Trophoblast cell (in vitro differentiated cells and primary cell): Measurements from ENCODE around the gene NDUFB6.

Source experiments
- DNase-seq, 2 donors: peaks; one replicate each; pipeline ENCODE4 v3.0.0-alpha.2; 2016
- H2AFZ ChIP-seq: 2 replicates; pipeline ENCODE4 v1.6.1; 2013; ENCODE audit warnings: low read length, moderate library complexity, mild to moderate bottlenecking; ENCODE audit not compliant: insufficient read depth, poor library complexity
- H2AK5ac ChIP-seq: 2 replicates; pipeline ENCODE4 v1.6.1; 2013; ENCODE audit warnings: mild to moderate bottlenecking, low read length
- H2BK120ac ChIP-seq: 2 replicates; pipeline ENCODE4 v1.6.1; 2013; ENCODE audit warnings: low read length, mild to moderate bottlenecking, moderate library complexity; ENCODE audit not compliant: insufficient read depth, poor library complexity
- H2BK12ac ChIP-seq: 2 replicates; pipeline ENCODE4 v1.6.1; 2013; ENCODE audit warnings: mild to moderate bottlenecking, low read length, moderate library complexity
- H2BK5ac ChIP-seq: 2 replicates; pipeline ENCODE4 v1.6.1; 2013; ENCODE audit warnings: low read length, low read depth, moderate library complexity, mild to moderate bottlenecking; ENCODE audit not compliant: poor library complexity
- H3K14ac ChIP-seq: 2 replicates; pipeline ENCODE4 v1.6.1; 2013; ENCODE audit warnings: mild to moderate bottlenecking, low read length
- H3K18ac ChIP-seq: 2 replicates; pipeline ENCODE4 v1.6.1; 2013; ENCODE audit warnings: mild to moderate bottlenecking, low read length
- H3K23ac ChIP-seq: 2 replicates; pipeline ENCODE4 v1.6.1; 2013; ENCODE audit warnings: low read length
- H3K27ac ChIP-seq: 2 replicates; pipeline ENCODE4 v1.5.1; 2013; ENCODE audit warnings: low read depth, mild to moderate bottlenecking, inconsistent platforms, low read length, moderate library complexity
- H3K27me3 ChIP-seq: 2 replicates; pipeline ENCODE4 v1.6.1; 2013; ENCODE audit warnings: inconsistent platforms, mild to moderate bottlenecking, low read length, moderate library complexity; ENCODE audit not compliant: insufficient read depth
- H3K36me3 ChIP-seq, 2 experiments: 1 replicate in 1 of 2; 2 replicates in 1 of 2; pipeline ENCODE4 v1.6.1; 2013; ENCODE audit warnings: low read length in 2 of 2, mild to moderate bottlenecking in 2 of 2, moderate library complexity in 1 of 2; ENCODE audit not compliant: insufficient read depth in 2 of 2, control insufficient read depth in 1 of 2
- H3K4ac ChIP-seq: 2 replicates; pipeline ENCODE4 v1.6.1; 2013; ENCODE audit warnings: low read depth, mild to moderate bottlenecking, low read length, moderate library complexity
- H3K4me1 ChIP-seq, 2 experiments: 1 replicate in 1 of 2; 2 replicates in 1 of 2; pipeline ENCODE4 v1.6.1; 2013; ENCODE audit warnings: low read length in 2 of 2, mild to moderate bottlenecking in 2 of 2, moderate library complexity in 1 of 2; ENCODE audit not compliant: insufficient read depth in 2 of 2, control insufficient read depth in 1 of 2
- H3K4me2 ChIP-seq: 2 replicates; pipeline ENCODE4 v1.6.1; 2013; ENCODE audit warnings: inconsistent platforms, mild to moderate bottlenecking, low read length, moderate library complexity
- H3K4me3 ChIP-seq: 2 replicates; pipeline ENCODE4 v1.5.1; 2013; ENCODE audit warnings: mild to moderate bottlenecking, low read depth, low read length, inconsistent platforms
- H3K79me1 ChIP-seq: one replicate; pipeline ENCODE4 v1.6.1; 2013; ENCODE audit warnings: low read length
- H3K79me2 ChIP-seq: 2 replicates; pipeline ENCODE4 v1.6.1; 2013; ENCODE audit warnings: low read length, mild to moderate bottlenecking; ENCODE audit not compliant: control insufficient read depth, insufficient read depth, poor library complexity
- H3K9ac ChIP-seq: 2 replicates; pipeline ENCODE4 v1.6.1; 2013; ENCODE audit warnings: mild to moderate bottlenecking, low read length
- H3K9me3 ChIP-seq: 2 replicates; pipeline ENCODE4 v1.6.1; 2013; ENCODE audit warnings: low read depth, mild to moderate bottlenecking, control low read depth, inconsistent platforms, low read length; ENCODE audit not compliant: insufficient read depth
- H4K12ac ChIP-seq: 2 replicates; pipeline ENCODE4 v1.6.1; 2013; ENCODE audit warnings: low read depth, mild to moderate bottlenecking, low read length, moderate library complexity
- H4K8ac ChIP-seq: 2 replicates; pipeline ENCODE4 v1.6.1; 2013; ENCODE audit warnings: low read depth, mild to moderate bottlenecking, low read length, moderate library complexity
- H4K91ac ChIP-seq: one replicate; pipeline ENCODE4 v1.6.1; 2013; ENCODE audit warnings: low read depth, mild to moderate bottlenecking, low read length, moderate library complexity
- WGBS: extraction: QIAGEN DNeasy Blood & Tissue Kit; methylation state at CpG from one replicate; pipeline ENCODE4 v1.1.7; 2013; ENCODE audit warnings: missing lambda C conversion rate; ENCODE audit not compliant: insufficient read length, insufficient coverage; ENCODE audit errors: extremely low coverage; 5-methylcytosine and 5-hydroxymethylcytosine counted together

Gene NDUFB6

DNA sequence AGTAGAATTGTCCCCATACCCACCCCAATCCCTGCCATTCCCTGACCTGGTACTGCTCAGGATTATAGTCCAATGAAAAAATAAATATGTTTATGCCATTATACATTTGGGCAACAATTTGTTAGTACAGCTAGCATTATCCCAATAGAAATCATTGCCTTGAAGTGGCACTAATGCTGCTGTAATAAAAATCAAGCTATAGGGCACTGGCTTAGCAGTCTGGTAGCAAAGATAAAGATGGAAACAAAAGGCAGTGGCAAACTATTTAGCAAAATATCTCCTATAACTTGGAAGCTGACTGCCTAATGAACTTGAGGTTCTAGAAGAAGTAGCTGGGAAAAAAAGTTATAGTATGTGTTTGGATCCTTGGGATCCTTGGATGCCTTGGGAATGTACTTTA, 18.4 kb downstream of the NDUFB6 start:
- Histone ChIP-seq H2AFZ (no peak overlapping the region), H3K18ac (no peak overlapping the region), H2BK12ac (no peak overlapping the region), H3K9ac (no peak overlapping the region), H3K79me2 (peaks cover 7% of the 10 kb centered on the region), H4K8ac (no peak overlapping the region), H3K4ac (no peak overlapping the region), H2BK5ac (no peak overlapping the region), H3K9me3 (no peaks in the 10 kb centered on the region), H4K91ac (no peak overlapping the region), H3K14ac (no peak overlapping the region), H3K27ac (no peak overlapping the region), H3K36me3 (peaks cover 0 to 4% of the 10 kb centered on the region in 2 experiments), H3K27me3 (no peaks in the 10 kb centered on the region), H2BK120ac (no peak overlapping the region), H4K12ac (no peak overlapping the region), H3K4me1 (no peaks in the 10 kb centered on the region), H3K23ac (no peak overlapping the region), H2AK5ac (no peak overlapping the region), H3K4me3 (no peak overlapping the region), H3K79me1 (peaks cover 16% of the 10 kb centered on the region), H3K4me2 (no peak overlapping the region)
- no peak for DNase-seq

DNA sequence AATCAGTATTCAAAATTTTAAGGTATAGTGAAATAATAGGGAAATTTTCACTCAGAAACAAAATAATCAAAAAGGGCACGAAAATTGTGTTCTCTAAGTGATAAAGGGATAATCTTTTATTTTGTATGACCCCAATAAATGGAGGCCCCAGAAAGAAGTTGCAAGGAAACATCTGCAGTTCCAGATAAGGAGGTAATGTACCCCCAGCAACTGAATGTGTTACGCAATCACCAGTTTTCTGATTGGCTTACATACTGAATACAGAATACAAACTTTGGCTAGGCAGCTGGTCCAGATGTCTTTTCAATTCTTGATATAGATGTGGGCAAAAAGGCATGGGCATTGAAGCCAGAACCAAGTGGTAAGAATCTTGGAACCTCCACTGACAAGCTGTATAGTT, 18.9 kb downstream of the NDUFB6 start:
- H3K4me2 ChIP-seq, result no peak overlapping the region
- no peak overlapping the region for H2BK12ac ChIP-seq
- no peak overlapping the region for H4K91ac ChIP-seq
- no peak overlapping the region for H2AK5ac ChIP-seq
- peaks cover 2 to 4% of the 10 kb centered on the region in 2 experiments for H3K36me3 ChIP-seq
- peaks cover 7% of the 10 kb centered on the region for H3K79me2 ChIP-seq
- H2BK5ac ChIP-seq, result no peak overlapping the region
- H3K9me3 ChIP-seq, result no peaks in the 10 kb centered on the region
- no peak overlapping the region for H4K8ac ChIP-seq
- no peak overlapping the region for H3K18ac ChIP-seq
- H3K4me1 ChIP-seq, result no peaks in the 10 kb centered on the region
- DNase-seq, result no peak
- H3K9ac ChIP-seq, result no peak overlapping the region
- H3K4me3 ChIP-seq, result no peak overlapping the region
- H2BK120ac ChIP-seq, result no peak overlapping the region
- no peak overlapping the region for H4K12ac ChIP-seq
- WGBS, result no CpG with 5 or more reads among the region's 2 CpGs
- H2AFZ ChIP-seq, result no peak overlapping the region
- H3K23ac ChIP-seq, result no peak overlapping the region
- H3K4ac ChIP-seq, result no peak overlapping the region
- H3K79me1 ChIP-seq, result peaks cover 16% of the 10 kb centered on the region
- H3K27me3 ChIP-seq, result no peaks in the 10 kb centered on the region
- H3K27ac ChIP-seq, result no peak overlapping the region
- no peak overlapping the region for H3K14ac ChIP-seq

DNA sequence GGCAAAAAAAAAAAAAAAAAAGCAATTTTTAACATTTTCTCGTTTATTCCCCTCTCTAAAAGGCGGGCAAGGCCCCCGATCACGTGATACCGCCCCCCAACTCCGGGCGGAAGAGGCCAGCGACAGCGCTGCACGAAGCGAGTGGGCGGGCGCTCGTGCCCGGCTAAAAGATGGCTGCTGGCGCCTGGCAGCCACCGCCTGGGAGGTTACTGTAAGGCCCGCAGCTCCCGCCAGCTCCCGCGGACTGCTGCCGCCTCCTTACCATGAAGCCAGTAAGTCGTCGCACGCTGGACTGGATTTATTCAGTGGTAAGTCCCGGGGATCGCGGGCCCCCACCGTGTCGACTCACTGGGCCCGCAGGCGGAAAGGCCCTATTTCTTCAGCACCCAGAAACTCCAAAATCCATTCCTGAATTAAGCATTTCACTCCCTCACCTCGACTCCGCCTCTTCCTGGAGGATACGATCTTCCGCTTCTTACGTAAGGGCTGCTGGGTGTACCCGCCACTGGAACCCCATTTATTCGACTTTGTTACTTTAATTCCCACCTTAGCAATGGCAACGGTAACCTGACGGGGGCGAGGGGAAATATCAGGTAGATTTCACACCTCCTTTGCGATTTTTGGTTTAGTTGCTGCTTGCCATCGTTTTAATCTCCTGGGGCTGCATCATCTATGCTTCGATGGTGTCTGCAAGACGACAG, 20.6 kb downstream of the NDUFB6 start, which contains the start of the genes SMIM27 and TOPORS:
Gene SMIM27, plus strand, starts transcription at position 156 of the 701 bp plus-strand sequence. Its CDS starts 108 bp downstream, at position 264.
Gene TOPORS, minus strand, starts transcription at position 415 of the 701 bp plus-strand sequence. Its CDS starts 150 bp downstream, at position 265.
- Histone ChIP-seq H3K4me1 (no peaks in the 10 kb centered on the region), H3K4ac (peak within 1 kb of the TSS; percentile 76), H4K8ac (peak within 1 kb of the TSS; percentile 98), H3K79me1 (peaks cover 16% of the 10 kb centered on the region), H2AK5ac (peak within 1 kb of the TSS; percentile 27), H4K91ac (peak within 1 kb of the TSS; percentile 74), H3K4me3 (peak within 1 kb of the TSS; percentile 83), H3K23ac (no peak within 1 kb of the TSS), H2AFZ (peak within 1 kb of the TSS; percentile 92), H3K27ac (peak within 1 kb of the TSS; percentile 85), H3K18ac (peak within 1 kb of the TSS; percentile 97), H3K9me3 (no peaks in the 10 kb centered on the region), H3K79me2 (peaks cover 13% of the 10 kb centered on the region), H3K27me3 (no peaks in the 10 kb centered on the region), H2BK5ac (peak within 1 kb of the TSS; percentile 97), H4K12ac (peak within 1 kb of the TSS; percentile 55), H3K36me3 (peaks cover 2 to 6% of the 10 kb centered on the region in 2 experiments), H2BK12ac (no peak within 1 kb of the TSS), H3K4me2 (peak within 1 kb of the TSS; percentile 99), H3K14ac (peak within 1 kb of the TSS; percentile 91), H3K9ac (peak within 1 kb of the TSS; percentile 92), H2BK120ac (no peak within 1 kb of the TSS)
- DNase-seq, result peak; percentile 93 to 95
- WGBS, result no CpG with 5 or more reads among the region's 46 CpGs

DNA sequence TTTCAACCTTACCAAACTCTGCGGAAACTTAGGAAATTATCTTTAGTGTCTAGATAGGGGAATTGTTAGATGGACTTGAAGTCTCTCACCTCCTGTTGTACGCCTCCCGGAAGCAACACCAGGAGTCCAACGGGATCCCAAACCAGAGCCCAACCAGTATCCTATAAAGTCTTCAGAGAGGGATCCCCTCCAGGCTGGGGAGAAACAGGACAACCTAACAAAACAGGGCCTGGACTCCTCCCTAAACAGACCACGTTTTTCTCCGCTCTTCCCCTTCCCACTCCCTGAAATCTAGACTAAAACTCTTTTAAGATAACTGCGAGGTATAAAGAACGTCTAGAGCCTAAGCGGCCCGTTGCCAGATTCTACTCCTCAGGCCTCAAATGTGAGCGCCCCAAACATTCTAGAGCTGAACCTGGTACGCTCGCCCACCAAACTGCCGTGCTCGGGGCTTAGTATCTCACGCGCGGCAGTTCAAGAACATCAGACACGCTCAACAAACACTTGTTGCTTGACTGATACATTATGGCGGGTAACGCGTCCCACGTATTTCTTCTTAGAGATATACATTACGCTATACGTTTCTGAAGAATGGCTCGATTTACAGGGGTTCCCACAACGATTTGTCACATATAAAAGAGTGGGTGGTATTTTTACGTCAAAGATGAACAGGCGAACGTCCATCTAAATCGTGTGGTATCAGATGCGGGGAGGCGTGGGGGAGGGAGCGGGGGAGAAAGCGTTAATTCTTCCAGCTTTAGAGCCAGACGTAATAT, 21.5 kb downstream of the NDUFB6 start:
- H3K27me3 ChIP-seq, result no peaks in the 10 kb centered on the region
- peak overlapping the region; percentile 84 for H3K9ac ChIP-seq
- DNase-seq, result peak; percentile 58 to 70
- H3K9me3 ChIP-seq, result no peaks in the 10 kb centered on the region
- peak overlapping the region; percentile 72 for H4K91ac ChIP-seq
- no peaks in the 10 kb centered on the region for H3K4me1 ChIP-seq
- peak overlapping the region; percentile 11 for H3K14ac ChIP-seq
- H2BK120ac ChIP-seq, result no peak overlapping the region
- peak overlapping the region; percentile 17 for H2AFZ ChIP-seq
- peaks cover 16% of the 10 kb centered on the region for H3K79me1 ChIP-seq
- peak overlapping the region; percentile 40 for H3K4ac ChIP-seq
- peak overlapping the region; percentile 26 for H2BK5ac ChIP-seq
- peak overlapping the region; percentile 75 for H3K4me3 ChIP-seq
- H3K36me3 ChIP-seq, result peaks cover 2 to 5% of the 10 kb centered on the region in 2 experiments
- peak overlapping the region; percentile 59 for H3K27ac ChIP-seq
- peak overlapping the region; percentile 81 for H4K8ac ChIP-seq
- H3K79me2 ChIP-seq, result peaks cover 14% of the 10 kb centered on the region
- H2BK12ac ChIP-seq, result no peak overlapping the region
- H3K23ac ChIP-seq, result no peak overlapping the region
- H3K18ac ChIP-seq, result peak overlapping the region; percentile 53
- H2AK5ac ChIP-seq, result peak overlapping the region; percentile 27
- no peak overlapping the region for H4K12ac ChIP-seq
- H3K4me2 ChIP-seq, result peak overlapping the region; percentile 99
- no CpG with 5 or more reads among the region's 36 CpGs for WGBS
